A673 (cell line): ENCODE results near the gene AMZ2.
"Not testable (repeated sequence)": the region's sequence is repeated elsewhere in the genome, so short reads cannot be mapped to it uniquely, and the experiment has no call there.

ENCODE experiments used
- EZH2 ChIP-seq: fragments of 200-600 bp; sonication (generic); IDR thresholded peaks from 2 replicates; pipeline ENCODE4 v1.6.1; 2017; ENCODE audit warnings: borderline replicate concordance, low read depth, mild to moderate bottlenecking, mixed read lengths, antibody characterized with exemption, low read length; ENCODE audit not compliant: poor library complexity, severe bottlenecking
- TF ChIP-seq, protein P1 (sequence below): fragments of 300-800, 200-600 bp; sonication (generic); conservative IDR thresholded peaks from 2 replicates; pipeline ENCODE4 v1.5.1; 2017; ENCODE audit warnings: low read depth, mild to moderate bottlenecking, antibody characterized with exemption, low read length, moderate library complexity, mixed read lengths

DNA sequence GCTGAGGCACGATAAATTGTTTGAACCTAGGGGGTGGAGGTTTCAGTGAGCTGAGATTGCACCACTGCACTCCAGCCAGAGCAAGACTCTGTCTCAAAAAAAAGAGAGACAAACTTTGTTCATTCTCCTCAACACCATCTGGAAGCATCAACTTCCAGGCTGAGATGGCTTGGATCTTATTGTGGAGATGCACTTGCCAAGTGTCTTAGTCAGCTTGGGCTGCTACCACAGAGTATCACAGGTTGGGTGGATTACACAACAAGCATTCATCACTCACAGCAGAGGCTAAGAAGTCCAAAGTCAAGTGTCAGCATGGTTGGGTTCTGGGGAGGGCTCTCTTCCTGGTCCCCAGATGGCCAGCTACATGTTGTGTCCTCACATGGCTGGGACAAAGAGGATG is 15.1 kb upstream of the AMZ2 start:
- TF ChIP-seq, protein P1, sequence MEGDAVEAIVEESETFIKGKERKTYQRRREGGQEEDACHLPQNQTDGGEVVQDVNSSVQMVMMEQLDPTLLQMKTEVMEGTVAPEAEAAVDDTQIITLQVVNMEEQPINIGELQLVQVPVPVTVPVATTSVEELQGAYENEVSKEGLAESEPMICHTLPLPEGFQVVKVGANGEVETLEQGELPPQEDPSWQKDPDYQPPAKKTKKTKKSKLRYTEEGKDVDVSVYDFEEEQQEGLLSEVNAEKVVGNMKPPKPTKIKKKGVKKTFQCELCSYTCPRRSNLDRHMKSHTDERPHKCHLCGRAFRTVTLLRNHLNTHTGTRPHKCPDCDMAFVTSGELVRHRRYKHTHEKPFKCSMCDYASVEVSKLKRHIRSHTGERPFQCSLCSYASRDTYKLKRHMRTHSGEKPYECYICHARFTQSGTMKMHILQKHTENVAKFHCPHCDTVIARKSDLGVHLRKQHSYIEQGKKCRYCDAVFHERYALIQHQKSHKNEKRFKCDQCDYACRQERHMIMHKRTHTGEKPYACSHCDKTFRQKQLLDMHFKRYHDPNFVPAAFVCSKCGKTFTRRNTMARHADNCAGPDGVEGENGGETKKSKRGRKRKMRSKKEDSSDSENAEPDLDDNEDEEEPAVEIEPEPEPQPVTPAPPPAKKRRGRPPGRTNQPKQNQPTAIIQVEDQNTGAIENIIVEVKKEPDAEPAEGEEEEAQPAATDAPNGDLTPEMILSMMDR: not testable (repeated sequence)
- TF ChIP-seq EZH2: not testable (repeated sequence)
